Dermis blood vessel endothelial cell (primary cell): ENCODE data around the gene GLIS1. TPM values are rescaled to one million over a fixed set of nuclear protein-coding genes. Genes with fewer than 3 reads are reported as not detected.

ENCODE experiments used
- DNase-seq: peaks from one replicate; pipeline ENCODE4 v3.0.0; 2010
- total RNA-seq: library from RNA; depleted of rRNA; stranded (reverse); fragments of >200 nt; gene quantifications from 2 replicates; pipeline ENCODE4 v1.2.3, GENCODE V29; 2014

Gene GLIS1
- total RNA-seq, 1 donor from 2014 or later = not detected

DNA sequence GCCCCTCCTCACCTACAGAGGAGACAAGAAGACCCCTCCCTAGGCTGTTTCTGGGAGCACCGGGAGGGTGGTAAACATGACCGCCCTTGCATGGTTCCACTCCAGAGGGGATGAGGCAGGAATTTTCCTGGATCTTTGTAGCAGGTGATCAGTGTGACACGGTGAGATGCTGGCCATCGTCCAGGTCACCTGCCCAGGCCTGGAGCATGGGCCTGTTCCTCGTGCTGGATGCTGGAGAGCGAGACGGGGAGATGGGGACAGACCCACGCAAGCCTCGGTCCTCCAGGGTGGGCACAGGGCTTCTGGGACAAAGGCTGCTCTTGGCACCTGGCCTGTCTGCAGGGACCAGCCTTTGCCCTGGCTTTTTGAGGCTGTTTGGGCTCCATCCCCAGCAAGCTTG is 233.6 kb downstream of the GLIS1 start:
- no peak for DNase-seq

DNA sequence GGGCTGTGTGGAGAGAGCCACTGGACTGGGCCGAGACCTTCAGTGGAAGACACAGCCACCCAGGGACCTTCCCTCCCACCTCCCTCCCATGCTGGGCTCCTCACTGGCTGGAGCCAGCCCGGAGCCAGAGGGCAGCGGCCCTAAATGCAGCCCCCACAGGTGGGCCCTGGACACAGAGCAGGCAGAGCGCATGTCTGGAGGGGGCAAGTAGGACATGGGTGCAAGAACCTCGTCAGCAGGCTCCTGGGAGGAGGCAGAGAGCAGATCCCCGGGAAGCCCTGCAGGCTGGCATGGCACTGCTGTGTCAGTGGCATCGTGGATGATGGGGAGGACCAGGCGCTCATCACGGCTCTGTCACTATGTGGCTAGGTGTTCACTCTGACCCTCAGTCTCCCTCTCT is 234.1 kb downstream of the GLIS1 start:
- DNase-seq = no peak

GRCh38 chr1:53503433-53504217 is 235.3 kb downstream of the GLIS1 start:
- DNase-seq = no peak

GRCh38 chr1:53502641-53503432 is 236.1 kb downstream of the GLIS1 start:
- DNase-seq = no peak

GRCh38 chr1:53501065-53502005 is 237.6 kb downstream of the GLIS1 start:
- DNase-seq = no peak

DNA sequence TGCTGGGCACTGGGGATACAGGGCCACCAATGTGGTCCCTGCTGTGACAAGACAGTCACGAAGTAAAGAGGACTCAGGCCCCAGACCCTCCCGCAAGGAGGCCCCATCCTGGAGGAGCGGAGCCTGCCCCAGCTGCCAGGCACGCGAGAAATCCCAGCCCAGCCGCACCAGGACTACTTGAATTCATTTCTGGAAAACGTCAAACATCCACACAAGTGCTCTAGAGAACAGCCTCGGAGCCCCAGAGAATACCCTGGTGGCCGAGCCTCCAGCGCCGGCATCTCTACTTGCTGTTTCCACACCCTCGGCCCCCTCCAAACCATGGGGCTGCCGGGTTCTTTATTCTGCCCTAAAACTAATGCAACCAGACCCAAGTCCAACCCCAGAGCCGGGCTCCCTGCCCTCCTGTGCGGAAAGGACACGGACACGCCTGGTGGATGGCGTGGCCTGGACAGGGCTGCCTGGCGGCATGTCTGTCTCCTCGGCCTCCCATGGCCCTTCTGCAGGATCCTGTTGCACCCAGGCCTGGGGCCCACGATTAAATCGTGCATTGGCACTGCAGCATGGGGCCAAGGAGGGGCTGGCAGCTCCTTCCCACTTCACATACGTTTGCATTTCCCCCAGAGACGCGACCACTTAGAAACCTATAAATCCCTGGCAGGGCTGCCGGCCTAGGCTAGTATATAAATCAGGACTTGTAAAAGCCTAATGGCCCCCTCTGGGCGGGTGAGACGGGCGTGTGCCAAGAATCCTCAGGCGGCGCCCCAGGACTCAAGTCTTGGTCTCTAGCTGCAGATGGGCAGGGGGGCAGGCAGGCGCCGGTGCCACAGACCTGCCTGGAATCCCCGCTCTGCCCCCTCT is 238.5 kb downstream of the GLIS1 start:
- no peak for DNase-seq

- no peak for DNase-seq
These were observed 239.4 kb downstream of the GLIS1 start for GRCh38 chr1:53499257-53500203.

- DNase-seq = no peak
These were observed 240.3 kb downstream of the GLIS1 start for GRCh38 chr1:53498555-53499131.

- no peak for DNase-seq
These were observed 243.2 kb downstream of the GLIS1 start for GRCh38 chr1:53495633-53496345.

- DNase-seq = no peak
These were observed 248.6 kb downstream of the GLIS1 start for GRCh38 chr1:53490351-53490750.

DNA sequence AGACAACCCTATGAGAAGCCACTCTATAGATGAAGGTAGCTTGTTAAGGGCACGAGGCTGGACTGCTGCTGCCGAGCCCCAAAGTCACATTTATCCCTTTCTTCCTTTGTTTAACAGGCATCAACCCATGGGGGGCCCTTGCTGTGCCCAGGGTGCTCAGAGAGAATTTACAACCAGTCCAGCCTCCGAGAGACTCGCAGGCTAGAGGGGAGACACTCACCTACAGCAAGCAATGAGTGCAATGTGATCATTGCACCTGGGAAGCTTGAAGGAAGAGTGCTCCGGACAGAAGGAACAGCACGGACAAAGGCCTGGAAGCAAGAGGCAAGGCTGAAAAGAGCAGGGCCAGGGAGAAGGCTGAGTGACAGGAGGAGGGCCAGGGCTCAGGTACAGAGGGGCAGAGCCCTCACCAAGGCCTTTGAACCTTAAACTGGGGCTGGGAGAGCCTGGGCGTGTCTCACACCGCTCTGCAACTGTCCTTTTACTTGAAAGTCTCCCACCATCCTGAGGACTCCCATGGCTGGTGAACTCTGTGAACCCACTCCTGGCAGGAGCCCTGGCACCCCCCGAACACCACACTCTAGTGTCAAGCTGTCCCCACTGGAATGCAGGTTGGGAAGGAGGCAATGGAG is 252.5 kb downstream of the GLIS1 start:
- DNase-seq = no peak

GRCh38 chr1:53485478-53486394 is 253.2 kb downstream of the GLIS1 start:
- DNase-seq = peak; percentile 88

GRCh38 chr1:53484705-53485477 is 254.1 kb downstream of the GLIS1 start:
- no peak for DNase-seq

GRCh38 chr1:53483656-53484055 is 255.3 kb downstream of the GLIS1 start:
- no peak for DNase-seq

- DNase-seq = no peak
These were observed 255.8 kb downstream of the GLIS1 start for GRCh38 chr1:53483170-53483569.

- no peak for DNase-seq
These were observed 256.4 kb downstream of the GLIS1 start for GRCh38 chr1:53482441-53483153.
